Ishikawa (cell line): ENCODE results near the gene ZNF334.

ENCODE experiments used
- EP300 ChIP-seq: IDR thresholded peaks from 2 replicates; pipeline ENCODE4 v1.6.1; 2012; ENCODE audit warnings: borderline replicate concordance
- TCF12 ChIP-seq: IDR thresholded peaks from 2 replicates; pipeline ENCODE4 v1.6.1; 2012; ENCODE audit warnings: low read depth
- YY1 ChIP-seq: IDR thresholded peaks from 2 replicates; pipeline ENCODE4 v1.6.1; 2012; ENCODE audit warnings: low read depth
- ZBTB7A ChIP-seq: IDR thresholded peaks from 2 replicates; pipeline ENCODE4 v1.6.1; 2012; ENCODE audit warnings: low read depth
- TF ChIP-seq, protein P1 (sequence below): IDR thresholded peaks from 2 replicates; pipeline ENCODE4 v1.6.1; 2012

DNA sequence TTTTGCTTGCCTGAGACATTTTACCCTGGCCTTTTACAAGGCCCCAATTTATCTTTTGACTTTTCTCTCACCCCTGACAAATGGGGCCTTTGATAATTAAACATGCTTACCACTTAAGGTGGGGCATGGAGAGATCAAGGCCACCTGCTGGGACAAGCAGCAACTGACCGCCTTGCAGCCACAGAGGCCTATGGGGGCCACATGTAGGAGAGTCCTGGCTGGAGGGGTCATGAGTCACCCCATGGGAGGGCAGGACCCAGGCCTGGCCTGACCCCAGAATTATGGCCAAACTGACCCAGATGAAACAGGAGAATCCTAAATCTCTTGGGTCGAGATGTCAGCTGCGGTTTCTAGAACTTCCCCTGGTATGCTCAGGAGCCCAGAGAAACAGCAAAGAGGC lies 45.6 kb upstream of the ZNF334 start:
- no peak for TF ChIP-seq ZBTB7A
- no peak for TF ChIP-seq TCF12
- TF ChIP-seq YY1 = no peak
- TF ChIP-seq EP300 = no peak
- TF ChIP-seq, protein P1, sequence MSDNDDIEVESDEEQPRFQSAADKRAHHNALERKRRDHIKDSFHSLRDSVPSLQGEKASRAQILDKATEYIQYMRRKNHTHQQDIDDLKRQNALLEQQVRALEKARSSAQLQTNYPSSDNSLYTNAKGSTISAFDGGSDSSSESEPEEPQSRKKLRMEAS = no peak
